A549 (cell line): Measurements from ENCODE around the gene QSER1. TPM values are rescaled to one million over a fixed set of nuclear protein-coding genes. Genes with fewer than 3 reads are reported as not detected.
A peak's percentile ranks its signal among the peaks of the same experiment; 100 is the strongest.

Experiments used
- ATAC-seq, 2 experiments: fragments of 200-7000 bp in 1 of 2; fragments of >200 bp in 1 of 2; cut with Nextera tagmentation in 1 of 2; cut with Tn5 transposase in 1 of 2; 3 replicates each; pipeline versions ENCODE4 v1.8.0 to v1.9.1; 2018 to 2020; ENCODE audit warnings: mild to moderate bottlenecking in 1 of 2, moderate library complexity in 1 of 2
- CTCF ChIA-PET: fragments of 300-600 bp; sonication (Branson Sonifier 250); formaldehyde crosslinking; extraction: SDS; loops from one replicate; lab custom pipeline; 2021; ENCODE audit warnings: antibody characterized with exemption, inconsistent platforms; lab: Yijun Ruan, JAX
- POLR2A ChIA-PET: fragments of 350-600 bp; formaldehyde crosslinking; extraction: SDS; loops from one replicate; lab custom pipeline; 2021; ENCODE audit warnings: antibody characterized with exemption, inconsistent platforms; lab: Yijun Ruan, JAX
- DNase-seq, 2 experiments: peaks; one replicate each; pipeline versions ENCODE4 v3.0.0 to v3.0.0-alpha.2; 2011 to 2016; ENCODE audit warnings: low read depth in 1 of 2, low spot score in 1 of 2
- FAIRE-seq: peaks from 2 replicates; lab custom pipeline; 2011; peaks lifted over from hg19 to GRCh38; lab: Jason Lieb, UNC
- H3K27ac ChIP-seq, 2 experiments: fragments of >200 bp; sonication (Bioruptor Twin); formaldehyde crosslinking; 3 replicates each; pipeline ENCODE4 v1.5.1; 2016 to 2017
- H3K4me1 ChIP-seq: fragments of >200 bp; sonication (Bioruptor Twin); formaldehyde crosslinking; 3 replicates; pipeline ENCODE4 v1.6.1; 2016
- H3K4me2 ChIP-seq: fragments of >200 bp; sonication (Bioruptor Twin); formaldehyde crosslinking; 3 replicates; pipeline ENCODE4 v1.6.1; 2016
- H3K4me3 ChIP-seq: fragments of >200 bp; sonication (Bioruptor Twin); formaldehyde crosslinking; 3 replicates; pipeline ENCODE4 v1.5.1; 2016
- H3K9me3 ChIP-seq: fragments of >200 bp; sonication (Bioruptor Twin); formaldehyde crosslinking; 3 replicates; pipeline ENCODE4 v1.6.1; 2016
- CBX2 ChIP-seq: fragments of 200-600 bp; sonication (generic); IDR thresholded peaks from 2 replicates; pipeline ENCODE4 v1.6.1; 2016; ENCODE audit warnings: low read depth, mild to moderate bottlenecking, borderline replicate concordance
- CEBPB ChIP-seq, 2 experiments: fragments of >200 bp in 1 of 2; sonication (Bioruptor Twin) in 1 of 2; formaldehyde crosslinking in 1 of 2; IDR thresholded peaks; 2 replicates each; pipeline ENCODE4 v1.6.1; 2012 to 2016
- EHF ChIP-seq: fragments of 250-450 bp; sonication (Bioruptor Pico); IDR thresholded peaks from 2 replicates; pipeline ENCODE4 v1.5.0; 2020; ENCODE audit warnings: mild to moderate bottlenecking
- EP300 ChIP-seq, 2 experiments: fragments of >200 bp; sonication (Bioruptor Twin); formaldehyde crosslinking; IDR thresholded peaks; 2 replicates in 1 of 2; 3 replicates in 1 of 2; pipeline ENCODE4 v1.6.1; 2016 to 2017
- HOXB13 ChIP-seq: fragments of 250-450 bp; sonication (Bioruptor Pico); IDR thresholded peaks from 2 replicates; pipeline ENCODE4 v1.5.0; 2020; ENCODE audit warnings: low read depth, mild to moderate bottlenecking, moderate library complexity
- HOXB5 ChIP-seq: fragments of 250-450 bp; sonication (Bioruptor Pico); IDR thresholded peaks from 2 replicates; pipeline ENCODE4 v1.5.0; 2020; ENCODE audit warnings: mild to moderate bottlenecking, moderate library complexity
- JUN ChIP-seq, 2 experiments: fragments of >200 bp; sonication (Bioruptor Twin); formaldehyde crosslinking; IDR thresholded peaks; 2 replicates in 1 of 2; 3 replicates in 1 of 2; pipeline ENCODE4 v1.6.1; 2016 to 2017
- KDM1A ChIP-seq: fragments of 200-600 bp; sonication (generic); IDR thresholded peaks from 2 replicates; pipeline ENCODE4 v1.6.1; 2016; ENCODE audit warnings: low read depth, mild to moderate bottlenecking
- KDM5A ChIP-seq: fragments of 200-600 bp; sonication (generic); IDR thresholded peaks from 2 replicates; pipeline ENCODE4 v1.6.1; 2016; ENCODE audit warnings: antibody characterized with exemption, mild to moderate bottlenecking
- MAZ ChIP-seq: fragments of 150-350 bp; IDR thresholded peaks from 2 replicates; pipeline ENCODE4 v1.6.1; 2014; ENCODE audit warnings: antibody characterized with exemption, low read depth, low read length, borderline replicate concordance
- MYC ChIP-seq: IDR thresholded peaks from 2 replicates; pipeline ENCODE4 v1.6.1; 2012; ENCODE audit warnings: mild to moderate bottlenecking, inconsistent platforms, low read length, improper control_type of control experiment, borderline replicate concordance
- NFE2L2 ChIP-seq: fragments of 150-350 bp; conservative IDR thresholded peaks from 2 replicates; pipeline ENCODE4 v1.6.1; 2014; ENCODE audit warnings: low read length
- NR3C1 ChIP-seq: fragments of >200 bp; sonication (Bioruptor Twin); formaldehyde crosslinking; IDR thresholded peaks from 3 replicates; pipeline ENCODE4 v1.6.1; 2017
- RAD21 ChIP-seq, 2 experiments: fragments of >200 bp in 1 of 2; sonication (Bioruptor Twin) in 1 of 2; formaldehyde crosslinking in 1 of 2; IDR thresholded peaks in 1 of 2; conservative IDR thresholded peaks in 1 of 2; 2 replicates in 1 of 2; 3 replicates in 1 of 2; pipeline ENCODE4 v1.6.1; 2012 to 2018; ENCODE audit warnings: inconsistent platforms in 1 of 2
- RNF2 ChIP-seq: fragments of 200-600 bp; sonication (generic); IDR thresholded peaks from 2 replicates; pipeline ENCODE4 v1.6.1; 2016; ENCODE audit warnings: low read depth, mild to moderate bottlenecking, antibody characterized with exemption, moderate library complexity, borderline replicate concordance
- ZFP36 ChIP-seq: fragments of 450-650 bp; IDR thresholded peaks from 2 replicates; pipeline ENCODE4 v1.6.1; 2014; ENCODE audit warnings: borderline replicate concordance; ENCODE audit not compliant: partially characterized antibody
- WGBS: methylation state at CpG from one replicate; pipeline ENCODE4 v1.1.6; 2017; ENCODE audit errors: missing lambda C conversion rate; 5-methylcytosine and 5-hydroxymethylcytosine counted together
- polyA plus RNA-seq, 4 experiments: library from polyadenylated mRNA; depleted of rRNA in 3 of 4; stranded (reverse); fragments of >200 nt; fragmentation: RNase III in 1 of 4; extraction: RNeasy Plus Mini Kit Qiagen cat#74134 plus additional on column Dnase treatment in 1 of 4; gene quantifications; 2 replicates in 3 of 4; 3 replicates in 1 of 4; pipeline ENCODE4 v1.2.3, GENCODE V29; 2011 to 2017
- TF ChIP-seq, protein P1 (sequence below): fragments of 150-350 bp; IDR thresholded peaks from 2 replicates; pipeline ENCODE4 v1.6.1; 2014; ENCODE audit warnings: low read depth, mild to moderate bottlenecking, low read length
- TF ChIP-seq, protein P2 (sequence below): IDR thresholded peaks from 2 replicates; pipeline ENCODE4 v1.6.1; 2012
- TF ChIP-seq, protein P3 (sequence below): fragments of >200 bp; sonication (Bioruptor Twin); formaldehyde crosslinking; IDR thresholded peaks from 3 replicates; pipeline ENCODE4 v1.6.1; 2016
- TF ChIP-seq, protein P4 (sequence below): fragments of 250-450 bp; sonication (Bioruptor Pico); IDR thresholded peaks from 2 replicates; pipeline ENCODE4 v1.5.0; 2020; ENCODE audit warnings: low read depth, mild to moderate bottlenecking, moderate library complexity

The QSER1 gene
- polyA plus RNA-seq, 2 of the 4 experiments (the other 2 are of a cell fraction), result 13.2 to 27.2 TPM

DNA sequence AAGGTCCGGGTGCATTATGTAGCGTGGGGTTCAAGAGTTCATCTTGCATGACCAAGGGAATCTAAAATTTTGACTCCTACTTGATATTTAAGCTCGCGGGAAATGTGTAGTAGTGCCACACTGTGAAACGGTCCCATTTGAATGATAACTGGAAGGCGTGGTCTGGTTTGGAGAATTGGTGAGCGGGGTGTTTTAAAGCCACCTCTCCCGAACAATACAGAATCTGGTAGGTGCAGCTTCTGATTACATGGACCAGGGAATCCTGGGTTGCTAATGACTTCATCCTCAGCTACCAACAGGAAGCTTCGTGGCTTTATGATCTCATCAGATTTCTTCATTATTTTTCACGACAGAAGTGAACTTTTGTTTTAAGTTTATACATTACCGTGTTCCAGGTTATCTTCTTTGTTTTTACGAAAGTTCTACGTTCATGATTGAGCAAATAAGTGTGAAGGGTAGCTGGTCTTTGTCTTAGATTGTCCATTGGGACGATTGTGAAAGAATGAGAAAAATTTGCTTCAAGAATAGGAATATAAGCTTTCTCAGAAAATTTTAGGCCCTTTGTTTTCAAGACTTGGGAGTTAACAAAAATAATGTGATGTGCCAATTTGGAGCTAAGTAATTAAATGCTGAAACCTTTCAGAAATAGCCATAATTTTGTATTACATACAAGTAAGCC lies 1.7 kb downstream of the QSER1 start:
- FAIRE-seq, result peak; percentile 91
- peak; percentile 65 to 88 for ATAC-seq
- POLR2A ChIA-PET, result interaction anchor here (0.9 to 1.7 kb wide), 4 partner anchors 32 to 145 kb away, joined by 3 to 5 read pairs (median 4); partner anchors contain the start of genes DEPDC7 and TCP11L1

DNA sequence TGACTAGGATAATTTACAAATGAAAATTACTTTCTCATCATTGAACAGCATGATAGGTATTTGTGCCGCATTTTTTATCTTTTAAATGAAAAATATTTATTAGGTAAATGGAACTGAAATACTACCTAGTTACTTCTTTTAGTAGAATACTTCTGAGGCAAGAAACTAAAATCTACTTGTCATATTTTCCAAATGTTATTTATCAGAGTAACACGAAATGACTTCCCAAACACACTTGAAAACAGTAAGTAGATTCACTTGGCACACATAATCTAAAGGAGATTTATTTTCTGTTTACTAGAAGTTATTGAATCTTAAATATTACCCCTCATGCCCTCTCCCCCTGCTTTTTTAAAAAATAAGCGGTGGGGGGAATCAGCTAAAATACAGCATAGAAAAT lies 2.3 kb downstream of the QSER1 start:
- POLR2A ChIA-PET, result no interaction called here
- Histone ChIP-seq H3K9me3 (no peaks in the 10 kb centered on the region), H3K4me2 (peak overlapping the region; percentile 69)
- FAIRE-seq (no peak), DNase-seq (no peak)
- no peak for TF ChIP-seq NFE2L2
- TF ChIP-seq, protein P1, sequence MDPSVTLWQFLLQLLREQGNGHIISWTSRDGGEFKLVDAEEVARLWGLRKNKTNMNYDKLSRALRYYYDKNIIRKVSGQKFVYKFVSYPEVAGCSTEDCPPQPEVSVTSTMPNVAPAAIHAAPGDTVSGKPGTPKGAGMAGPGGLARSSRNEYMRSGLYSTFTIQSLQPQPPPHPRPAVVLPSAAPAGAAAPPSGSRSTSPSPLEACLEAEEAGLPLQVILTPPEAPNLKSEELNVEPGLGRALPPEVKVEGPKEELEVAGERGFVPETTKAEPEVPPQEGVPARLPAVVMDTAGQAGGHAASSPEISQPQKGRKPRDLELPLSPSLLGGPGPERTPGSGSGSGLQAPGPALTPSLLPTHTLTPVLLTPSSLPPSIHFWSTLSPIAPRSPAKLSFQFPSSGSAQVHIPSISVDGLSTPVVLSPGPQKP, result no peak
- TF ChIP-seq, all 56 proteins: peak for 0
- peak overlapping the region; percentile 87 for H3K4me3 ChIP-seq
- peak overlapping the region in 1 of 2 experiments; percentile 99; a peak in 3 of 6 replicates for H3K27ac ChIP-seq
- H3K4me1 ChIP-seq, result peaks cover 19% of the 10 kb centered on the region
- CTCF ChIA-PET, result interaction anchor here (0.6 to 3.2 kb wide), 8 partner anchors 8 to 1714 kb away, joined by 3 to 15 read pairs (median 4); no protein-coding TSS in a partner anchor
- ATAC-seq, result no peak
- 80% methylated on average over 3 of the region's 3 CpGs for WGBS

More for the DNA sequence above, 1.7 kb downstream of the QSER1 start:
- TF ChIP-seq CEBPB (IDR thresholded peaks at IDR 0.05) (0 out of 4 replicates have a peak, but pooled peaks of 1 of the 2 experiments have one; percentile 32), RNF2 (no peak), MYC (peak; percentile 61; the same call in 1 of the 2 replicates), RAD21 (conservative IDR thresholded peaks at IDR 0.05 in 1 of 2, IDR thresholded peaks at IDR 0.05 in 1 of 2) (no peak), JUN (IDR thresholded peaks at IDR 0.05) (peak in 1 of 2 experiments; percentile 64; a peak in 1 of 5 replicates)
- TF ChIP-seq, protein P2, sequence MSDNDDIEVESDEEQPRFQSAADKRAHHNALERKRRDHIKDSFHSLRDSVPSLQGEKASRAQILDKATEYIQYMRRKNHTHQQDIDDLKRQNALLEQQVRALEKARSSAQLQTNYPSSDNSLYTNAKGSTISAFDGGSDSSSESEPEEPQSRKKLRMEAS, result 0 out of 2 replicates have a peak, but pooled peaks have one; percentile 30
- Histone ChIP-seq H3K27ac (peak overlapping the region; percentile 98 to 99), H3K4me3 (peak overlapping the region; percentile 87), H3K4me2 (peak overlapping the region; percentile 69), H3K9me3 (no peaks in the 10 kb centered on the region), H3K4me1 (peaks cover 19% of the 10 kb centered on the region)
- DNase-seq, result peak; percentile 82 to 93
- WGBS, result 1% methylated on average over 14 of the region's 14 CpGs
- CTCF ChIA-PET, result interaction anchor here (0.6 to 3.2 kb wide), 12 partner anchors 9 to 1715 kb away, joined by 3 to 15 read pairs (median 4); no protein-coding TSS in a partner anchor

DNA sequence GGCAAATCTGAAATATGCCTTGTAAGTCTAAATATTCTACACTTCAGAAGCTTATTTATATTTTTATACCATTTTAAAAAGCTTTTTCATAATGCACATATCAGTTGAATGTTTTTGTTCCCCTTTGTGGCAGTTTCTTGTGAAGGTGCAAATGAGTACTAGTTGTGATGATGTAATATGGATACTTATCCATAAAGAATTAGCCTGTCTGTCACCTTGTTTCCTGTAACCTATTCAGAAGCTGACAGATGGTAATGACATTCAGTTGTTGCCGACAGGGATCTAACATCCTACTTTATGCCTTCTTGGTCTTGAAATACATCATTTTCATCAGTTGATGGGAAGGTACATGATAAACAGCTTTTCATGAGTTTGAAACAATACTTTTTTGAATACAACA lies 2.9 kb downstream of the QSER1 start:
- ATAC-seq, result no peak
- no peak for FAIRE-seq
- Histone ChIP-seq H3K4me3 (no peak overlapping the region), H3K9me3 (no peaks in the 10 kb centered on the region), H3K27ac (no peak overlapping the region)
- no peak for TF ChIP-seq EHF (CRISPR knock-in tag)
- TF ChIP-seq, protein P3, sequence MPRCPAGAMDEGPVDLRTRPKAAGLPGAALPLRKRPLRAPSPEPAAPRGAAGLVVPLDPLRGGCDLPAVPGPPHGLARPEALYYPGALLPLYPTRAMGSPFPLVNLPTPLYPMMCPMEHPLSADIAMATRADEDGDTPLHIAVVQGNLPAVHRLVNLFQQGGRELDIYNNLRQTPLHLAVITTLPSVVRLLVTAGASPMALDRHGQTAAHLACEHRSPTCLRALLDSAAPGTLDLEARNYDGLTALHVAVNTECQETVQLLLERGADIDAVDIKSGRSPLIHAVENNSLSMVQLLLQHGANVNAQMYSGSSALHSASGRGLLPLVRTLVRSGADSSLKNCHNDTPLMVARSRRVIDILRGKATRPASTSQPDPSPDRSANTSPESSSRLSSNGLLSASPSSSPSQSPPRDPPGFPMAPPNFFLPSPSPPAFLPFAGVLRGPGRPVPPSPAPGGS, result no peak
- no peak for TF ChIP-seq NR3C1
- TF ChIP-seq, all 56 proteins: peak for 0
- WGBS, result 83% methylated on average over 1 of the region's 1 CpG
- ChIA-PET POLR2A (no interaction called here), CTCF (interaction anchor here (1.8 to 3.2 kb wide), 2 partner anchors 11 to 86 kb away, joined by 6 to 15 read pairs; no protein-coding TSS in a partner anchor)
- no peak for DNase-seq
- Histone ChIP-seq H3K4me1 (peaks cover 19% of the 10 kb centered on the region), H3K4me2 (peak overlapping the region; percentile 69)

DNA sequence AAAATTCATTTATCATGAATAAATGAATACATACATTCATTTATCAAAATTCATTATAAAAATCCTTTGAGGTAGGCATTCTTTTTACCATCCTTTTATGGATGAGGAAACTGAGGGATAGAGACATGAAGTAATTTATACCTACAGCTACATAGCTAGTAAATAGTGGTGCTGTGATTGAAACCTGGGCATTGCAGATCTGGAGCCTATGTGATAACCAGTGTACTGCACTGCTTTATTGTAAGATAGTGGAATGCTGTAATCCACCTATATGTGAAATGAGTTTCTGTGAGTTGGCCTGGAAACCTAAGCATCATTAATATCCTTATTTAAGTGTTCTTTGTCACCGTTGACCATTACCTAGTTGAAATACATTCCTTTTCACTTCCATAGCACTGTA lies 4.5 kb downstream of the QSER1 start:
- Histone ChIP-seq H3K9me3 (no peaks in the 10 kb centered on the region), H3K4me3 (no peak overlapping the region), H3K4me1 (peaks cover 12% of the 10 kb centered on the region), H3K27ac (no peak overlapping the region), H3K4me2 (no peak overlapping the region)
- 87% methylated on average over 1 of the region's 1 CpG for WGBS
- CTCF ChIA-PET, result interaction anchor here (1.2 to 1.8 kb wide), 2 partner anchors 12 to 88 kb away, joined by 3 to 6 read pairs; no protein-coding TSS in a partner anchor
- ATAC-seq (no peak), FAIRE-seq (no peak), DNase-seq (no peak)
- POLR2A ChIA-PET, result interaction anchor here (0.5 kb wide), 1 partner anchor 839 kb away, joined by 3 read pairs; the partner anchor contains the start of gene CD59
- TF ChIP-seq, protein P1, result no peak
- no peak for TF ChIP-seq KDM1A
- TF ChIP-seq CBX2, result no peak
- TF ChIP-seq HOXB13, result no peak
- TF ChIP-seq, protein P4, sequence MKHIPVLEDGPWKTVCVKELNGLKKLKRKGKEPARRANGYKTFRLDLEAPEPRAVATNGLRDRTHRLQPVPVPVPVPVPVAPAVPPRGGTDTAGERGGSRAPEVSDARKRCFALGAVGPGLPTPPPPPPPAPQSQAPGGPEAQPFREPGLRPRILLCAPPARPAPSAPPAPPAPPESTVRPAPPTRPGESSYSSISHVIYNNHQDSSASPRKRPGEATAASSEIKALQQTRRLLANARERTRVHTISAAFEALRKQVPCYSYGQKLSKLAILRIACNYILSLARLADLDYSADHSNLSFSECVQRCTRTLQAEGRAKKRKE (CRISPR knock-in tag), result no peak
- no peak for TF ChIP-seq ZFP36
- TF ChIP-seq, protein P3, result no peak
- no peak for TF ChIP-seq EP300 (IDR thresholded peaks at IDR 0.05)
- no peak for TF ChIP-seq HOXB5
- TF ChIP-seq MAZ, result no peak
- no peak for TF ChIP-seq KDM5A
